ENCODE data around the gene TRIM49D1. TPM values are rescaled to one million over a fixed set of nuclear protein-coding genes. Genes with fewer than 3 reads are reported as not detected.
"Not testable (repeated sequence)": the region's sequence is repeated elsewhere in the genome, so short reads cannot be mapped to it uniquely, and the experiment has no call there.

The TRIM49D1 gene
- total RNA-seq, result not detected in 2 replicates

GRCh38 chr11:89922195-89922660 is at the start of gene TRIM49D1:
Gene TRIM49D1 (minus strand): TSS chr11:89922245. CDS start chr11:89917710, 4,535 bp downstream.
- no peak for DNase-seq (ENCODE audit: extremely low read depth, low read depth, low spot score)

- DNase-seq (ENCODE audit: extremely low read depth, low read depth, low spot score), result not testable (repeated sequence)
Measured at GRCh38 chr11:89965737-89966136, 43.7 kb upstream of the TRIM49D1 start, which contains the start of gene TRIM64. Gene TRIM64 (plus strand): TSS chr11:89966037. CDS start chr11:89968504, 2,467 bp downstream.

- not testable (repeated sequence) for DNase-seq (ENCODE audit: extremely low read depth, low read depth, low spot score)
Measured at GRCh38 chr11:89960833-89961232, 38.8 kb upstream of the TRIM49D1 start.

- DNase-seq (ENCODE audit: extremely low read depth, low read depth, low spot score), result not testable (repeated sequence)
Measured at GRCh38 chr11:89923764-89924163, 1.7 kb upstream of the TRIM49D1 start, which contains the start of gene TRIM49D2. Gene TRIM49D2 (plus strand): TSS chr11:89924064. CDS start chr11:89926762, 2,698 bp downstream.

- DNase-seq (ENCODE audit: extremely low read depth, low read depth, low spot score), result not testable (repeated sequence)
Measured at GRCh38 chr11:89900809-89901208, 21.2 kb downstream of the TRIM49D1 start.

GRCh38 chr11:89893245-89893644 is 28.8 kb downstream of the TRIM49D1 start:
- not testable (repeated sequence) for DNase-seq (ENCODE audit: extremely low read depth, low read depth, low spot score)

- DNase-seq (ENCODE audit: extremely low read depth, low read depth, low spot score), result not testable (repeated sequence)
Measured at GRCh38 chr11:89877511-89877910, 44.5 kb downstream of the TRIM49D1 start.

- not testable (repeated sequence) for DNase-seq (ENCODE audit: extremely low read depth, low read depth, low spot score)
Measured at GRCh38 chr11:89872588-89872987, 49.5 kb downstream of the TRIM49D1 start.

GRCh38 chr11:89865223-89865622 is 56.8 kb downstream of the TRIM49D1 start:
- DNase-seq (ENCODE audit: extremely low read depth, low read depth, low spot score), result not testable (repeated sequence)

- not testable (repeated sequence) for DNase-seq (ENCODE audit: extremely low read depth, low read depth, low spot score)
Measured at GRCh38 chr11:89863906-89864704, 57.9 kb downstream of the TRIM49D1 start.

Other genes with a start within 250 kb of the TRIM49D1 start
- gene TRIM77, start 211.9 kb downstream of the TRIM49D1 start, total RNA-seq, result not detected in 2 replicates
- gene TRIM49, start 113.7 kb downstream of the TRIM49D1 start, total RNA-seq, result not detected in 2 replicates
- gene TRIM64B, start 43.8 kb downstream of the TRIM49D1 start, total RNA-seq, result not detected in 2 replicates
- gene TRIM49D2, start 1.8 kb upstream of the TRIM49D1 start, total RNA-seq, result not detected in 2 replicates
- gene TRIM64, start 43.8 kb upstream of the TRIM49D1 start, total RNA-seq, result not detected in 2 replicates
- not detected in 2 replicates for gene TRIM49C, start 108.9 kb upstream of the TRIM49D1 start, total RNA-seq
- gene UBTFL1, start 163.7 kb upstream of the TRIM49D1 start, total RNA-seq, result not detected in 2 replicates
- gene NAALAD2, start 212.4 kb upstream of the TRIM49D1 start, total RNA-seq, result 0.92 and 3.2 TPM in 2 replicates

Measured in glomerular endothelial cell (primary cell).